Measurements from ENCODE around the gene GNAS. TPM values are rescaled to one million over a fixed set of nuclear protein-coding genes. Genes with fewer than 3 reads are reported as not detected.

GNAS gene
- total RNA-seq, 4 donors from 2014 or later: 521 to 893 (median 652) TPM

DNA sequence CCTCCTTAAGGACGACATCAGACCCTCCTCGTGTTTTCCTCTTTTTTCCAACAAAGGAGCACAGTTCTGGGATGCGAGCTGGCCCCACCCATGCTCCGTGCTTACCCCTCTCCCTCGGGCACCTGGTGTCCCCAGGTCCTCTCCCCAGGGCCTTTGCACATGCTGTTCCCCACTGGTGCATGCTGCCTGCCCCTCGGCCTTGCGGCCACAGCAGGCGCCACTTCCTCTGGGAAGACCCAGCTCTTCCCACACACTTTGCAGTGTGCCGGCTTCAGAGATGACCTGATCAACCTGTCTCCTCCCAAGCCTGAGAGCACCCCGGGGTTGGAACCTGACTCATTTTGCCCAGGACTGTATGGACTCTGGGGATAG lies 41.7 kb upstream of the GNAS start:
- no peaks in the 10 kb centered on the region for H3K36me3 ChIP-seq
- no peak overlapping the region for H3K27ac ChIP-seq
- no peaks in the 10 kb centered on the region for H3K27me3 ChIP-seq
- WGBS, 2 donors (ENCODE audit: low coverage in 1 of 2): 82% methylated on average over 8 of the region's 10 CpGs; no CpG with 5 or more reads in 1 of the 2 donors
- H3K4me3 ChIP-seq: no peak overlapping the region
- ATAC-seq: no peak
- H3K4me1 ChIP-seq: no peaks in the 10 kb centered on the region
- no peak for TF ChIP-seq POLR2A (IDR thresholded peaks at IDR 0.05)
- no peak for TF ChIP-seq EP300 (IDR thresholded peaks at IDR 0.05)
- TF ChIP-seq, protein P1, sequence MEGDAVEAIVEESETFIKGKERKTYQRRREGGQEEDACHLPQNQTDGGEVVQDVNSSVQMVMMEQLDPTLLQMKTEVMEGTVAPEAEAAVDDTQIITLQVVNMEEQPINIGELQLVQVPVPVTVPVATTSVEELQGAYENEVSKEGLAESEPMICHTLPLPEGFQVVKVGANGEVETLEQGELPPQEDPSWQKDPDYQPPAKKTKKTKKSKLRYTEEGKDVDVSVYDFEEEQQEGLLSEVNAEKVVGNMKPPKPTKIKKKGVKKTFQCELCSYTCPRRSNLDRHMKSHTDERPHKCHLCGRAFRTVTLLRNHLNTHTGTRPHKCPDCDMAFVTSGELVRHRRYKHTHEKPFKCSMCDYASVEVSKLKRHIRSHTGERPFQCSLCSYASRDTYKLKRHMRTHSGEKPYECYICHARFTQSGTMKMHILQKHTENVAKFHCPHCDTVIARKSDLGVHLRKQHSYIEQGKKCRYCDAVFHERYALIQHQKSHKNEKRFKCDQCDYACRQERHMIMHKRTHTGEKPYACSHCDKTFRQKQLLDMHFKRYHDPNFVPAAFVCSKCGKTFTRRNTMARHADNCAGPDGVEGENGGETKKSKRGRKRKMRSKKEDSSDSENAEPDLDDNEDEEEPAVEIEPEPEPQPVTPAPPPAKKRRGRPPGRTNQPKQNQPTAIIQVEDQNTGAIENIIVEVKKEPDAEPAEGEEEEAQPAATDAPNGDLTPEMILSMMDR (IDR thresholded peaks at IDR 0.05): no peak
- TF ChIP-seq POLR2AphosphoS5 (IDR thresholded peaks at IDR 0.05): no peak
- H3K9me3 ChIP-seq: no peaks in the 10 kb centered on the region

DNA sequence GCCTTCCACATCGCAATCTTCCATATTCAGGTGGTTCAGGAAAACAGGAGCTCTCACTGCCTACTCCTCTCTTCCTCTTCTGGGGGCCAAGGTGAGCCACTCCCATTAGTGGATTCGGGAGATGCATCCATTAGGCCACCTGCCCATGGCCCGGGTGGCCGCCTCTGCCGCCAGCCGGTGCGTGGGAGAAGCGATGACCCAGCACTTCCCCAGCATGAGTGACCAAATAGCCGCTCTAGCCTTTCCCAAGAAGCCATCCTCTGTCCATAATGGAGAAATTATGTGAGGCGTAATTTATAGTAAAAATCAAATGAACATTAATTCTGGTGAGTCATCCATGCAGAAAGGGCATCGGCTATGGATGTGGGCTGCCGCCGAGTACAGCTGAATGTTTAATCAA lies 41.2 kb upstream of the GNAS start:
- Histone ChIP-seq H3K27me3 (no peaks in the 10 kb centered on the region), H3K36me3 (no peaks in the 10 kb centered on the region), H3K9me3 (no peaks in the 10 kb centered on the region), H3K27ac (no peak overlapping the region), H3K4me1 (no peaks in the 10 kb centered on the region), H3K4me3 (no peak overlapping the region)
- ATAC-seq: no peak
- WGBS, 2 donors (ENCODE audit: low coverage in 1 of 2): 55 to 71% methylated on average over 3 to 5 of the region's 13 CpGs
- no peak for TF ChIP-seq EP300 (IDR thresholded peaks at IDR 0.05)
- TF ChIP-seq, protein P1 (IDR thresholded peaks at IDR 0.05): no peak
- no peak for TF ChIP-seq POLR2A (IDR thresholded peaks at IDR 0.05)
- no peak for TF ChIP-seq POLR2AphosphoS5 (IDR thresholded peaks at IDR 0.05)

DNA sequence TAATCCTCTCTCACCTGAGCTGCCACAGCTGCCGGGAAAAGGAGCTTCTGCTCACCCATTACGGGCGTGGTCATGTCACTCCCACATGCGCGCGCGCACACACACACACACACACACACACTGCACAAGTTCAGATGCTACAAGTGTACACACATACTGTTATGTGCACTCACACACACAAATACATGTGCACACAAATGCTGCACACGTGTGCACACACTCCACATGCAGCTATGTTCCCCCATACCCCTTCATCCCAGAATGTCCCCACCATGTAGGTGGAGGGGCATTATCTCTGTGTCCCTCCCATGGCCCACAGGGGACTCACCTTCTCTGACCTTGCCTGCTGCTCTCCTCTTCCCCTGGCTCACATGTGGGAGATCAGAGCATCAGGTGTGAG lies 39.1 kb upstream of the GNAS start:
- H3K4me3 ChIP-seq: no peak overlapping the region
- no peaks in the 10 kb centered on the region for H3K4me1 ChIP-seq
- ATAC-seq: no peak
- no peaks in the 10 kb centered on the region for H3K27me3 ChIP-seq
- no peaks in the 10 kb centered on the region for H3K9me3 ChIP-seq
- 74% methylated on average over 4 of the region's 8 CpGs; no CpG with 5 or more reads in 1 of the 2 donors for WGBS, 2 donors (ENCODE audit: low coverage in 1 of 2)
- H3K36me3 ChIP-seq: no peaks in the 10 kb centered on the region
- TF ChIP-seq EP300 (IDR thresholded peaks at IDR 0.05): no peak
- TF ChIP-seq POLR2AphosphoS5 (IDR thresholded peaks at IDR 0.05): no peak
- no peak for TF ChIP-seq POLR2A (IDR thresholded peaks at IDR 0.05)
- TF ChIP-seq, protein P1 (IDR thresholded peaks at IDR 0.05): no peak
- no peak overlapping the region for H3K27ac ChIP-seq

DNA sequence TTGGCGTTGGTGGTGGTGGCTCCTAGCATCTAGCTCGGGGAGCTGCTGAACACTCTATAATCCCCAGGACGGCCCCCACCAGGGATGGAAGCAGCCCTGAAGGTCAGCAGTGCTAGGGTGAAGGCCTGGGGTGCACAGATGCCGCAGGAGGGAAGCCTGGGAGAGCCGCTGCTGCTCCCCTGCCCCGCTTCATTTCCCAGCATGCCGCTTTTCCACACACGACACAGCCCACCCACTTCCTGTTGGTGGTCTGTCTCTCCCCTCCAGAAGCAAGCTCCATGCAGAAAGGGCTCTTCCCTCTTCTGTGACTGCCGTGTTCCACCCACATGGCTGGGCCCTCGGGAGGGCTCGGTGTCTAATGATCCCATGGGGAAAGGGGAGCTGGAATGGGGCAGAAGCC lies 37.1 kb upstream of the GNAS start:
- Histone ChIP-seq H3K4me1 (no peaks in the 10 kb centered on the region), H3K27me3 (no peaks in the 10 kb centered on the region), H3K4me3 (no peak overlapping the region), H3K27ac (no peak overlapping the region), H3K36me3 (no peaks in the 10 kb centered on the region), H3K9me3 (no peaks in the 10 kb centered on the region)
- TF ChIP-seq, protein P1 (IDR thresholded peaks at IDR 0.05): no peak
- TF ChIP-seq POLR2AphosphoS5 (IDR thresholded peaks at IDR 0.05) (no peak), EP300 (IDR thresholded peaks at IDR 0.05) (no peak), POLR2A (IDR thresholded peaks at IDR 0.05) (no peak)
- ATAC-seq: no peak
- 70% methylated on average over 2 of the region's 11 CpGs; no CpG with 5 or more reads in 1 of the 2 donors for WGBS, 2 donors (ENCODE audit: low coverage in 1 of 2)

DNA sequence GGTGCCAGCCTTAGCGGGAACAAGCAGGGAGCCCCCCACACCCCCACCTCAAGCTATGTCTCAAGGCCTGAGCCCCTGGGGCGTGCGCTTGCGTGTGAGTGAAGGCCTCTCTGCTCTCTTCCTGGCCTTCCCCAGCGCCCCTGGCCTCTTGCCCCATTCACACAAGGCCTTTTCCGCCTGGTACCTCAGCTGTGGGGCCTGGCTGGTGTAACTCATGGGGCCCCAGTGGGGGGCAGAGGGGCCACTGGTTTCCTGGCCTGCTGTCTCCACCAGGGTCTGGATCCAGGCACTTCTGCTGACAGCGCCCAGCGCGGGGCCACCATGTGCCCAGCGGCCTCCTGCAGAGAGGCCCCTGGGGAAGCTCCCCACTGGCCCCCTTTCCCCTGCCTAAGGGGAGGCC lies 36.5 kb upstream of the GNAS start:
- no CpG with 5 or more reads among the region's 10 CpGs for WGBS, 2 donors (ENCODE audit: low coverage in 1 of 2)
- Histone ChIP-seq H3K9me3 (no peaks in the 10 kb centered on the region), H3K27me3 (no peaks in the 10 kb centered on the region), H3K27ac (no peak overlapping the region), H3K4me1 (no peaks in the 10 kb centered on the region), H3K4me3 (no peak overlapping the region), H3K36me3 (no peaks in the 10 kb centered on the region)
- no peak for ATAC-seq
- no peak for TF ChIP-seq POLR2A (IDR thresholded peaks at IDR 0.05)

Measured in gastroesophageal sphincter (tissue), 4 donors.